HG03139 (cell line): ENCODE data around the gene ZNF578.
"Not testable (repeated sequence)": the region's sequence is repeated elsewhere in the genome, so short reads cannot be mapped to it uniquely, and the experiment has no call there.

Experiments
- ATAC-seq: cut with Tn5 transposase; IDR thresholded peaks from one replicate; pipeline ENCODE4 v1.9.1; 2021; ENCODE audit not compliant: unreplicated experiment

The ZNF578 gene

DNA sequence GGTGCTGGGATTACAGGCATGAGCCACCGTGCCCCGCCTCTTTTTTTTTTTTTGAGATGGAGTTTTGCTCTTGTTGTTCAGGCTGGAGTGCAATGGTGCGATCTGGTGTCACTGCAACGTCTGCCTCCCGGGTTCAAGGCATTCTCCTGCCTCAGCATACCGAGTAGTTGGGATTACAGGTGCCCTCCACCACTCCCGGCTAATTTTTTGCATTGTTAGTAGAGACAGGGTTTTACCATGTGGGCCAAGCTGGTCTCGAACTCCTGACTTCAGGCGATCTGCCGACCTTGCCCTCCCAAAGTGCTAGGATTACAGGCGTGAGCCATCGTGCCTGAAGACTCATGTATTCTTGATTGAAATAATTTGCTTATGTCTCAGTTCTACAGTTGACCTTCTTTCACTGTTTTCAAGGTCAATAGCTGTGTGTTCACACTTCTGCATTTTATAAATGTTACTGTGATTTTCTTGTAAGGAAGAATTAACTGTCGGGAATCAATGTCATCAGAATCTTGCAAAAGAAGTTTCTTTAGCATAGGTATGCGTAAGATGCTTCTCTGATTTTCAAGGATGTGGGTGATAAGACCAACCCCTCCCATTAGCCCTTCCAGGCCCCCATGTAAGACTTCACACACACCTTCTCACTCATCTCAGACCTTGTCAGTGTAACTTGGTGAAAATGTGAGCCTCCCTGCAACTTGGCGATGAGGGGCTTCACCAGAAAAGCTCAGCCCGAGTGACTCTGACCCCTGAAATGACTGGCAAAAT lies 104.1 kb downstream of the ZNF578 start:
- no peak for ATAC-seq

DNA sequence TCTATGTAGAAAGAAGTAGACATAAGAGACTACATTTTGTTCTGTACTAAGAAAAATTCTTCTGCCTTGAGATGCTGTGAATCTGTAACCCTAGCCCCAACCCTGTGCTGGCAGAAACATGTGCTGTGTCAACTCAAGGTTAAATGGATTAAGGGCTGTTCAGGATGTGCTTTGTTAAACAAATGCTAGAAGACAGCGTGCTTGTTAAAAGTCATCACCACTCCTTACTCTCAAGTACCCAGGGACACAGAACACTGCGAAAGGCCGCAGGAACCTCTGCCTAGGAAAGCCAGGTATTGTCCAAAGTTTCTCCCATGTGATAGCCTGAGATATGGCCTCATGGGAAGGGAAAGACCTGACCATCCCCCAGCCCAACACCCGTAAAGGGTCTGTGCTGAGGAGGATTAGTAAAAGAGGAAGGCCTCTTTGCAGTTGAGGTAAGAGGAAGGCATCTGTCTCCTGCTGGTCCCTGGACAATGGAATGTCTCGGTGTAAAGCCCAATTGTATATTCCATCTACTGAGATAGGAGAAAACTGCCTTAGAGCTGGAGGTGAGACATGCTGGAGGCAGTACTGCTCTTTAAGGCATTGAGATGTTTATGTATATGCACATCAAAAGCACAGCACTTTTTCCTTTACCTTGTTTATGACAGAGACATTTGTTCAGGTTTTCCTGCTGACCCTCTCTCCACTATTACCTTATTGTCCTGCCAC lies 105.5 kb downstream of the ZNF578 start:
- not testable (repeated sequence) for ATAC-seq

DNA sequence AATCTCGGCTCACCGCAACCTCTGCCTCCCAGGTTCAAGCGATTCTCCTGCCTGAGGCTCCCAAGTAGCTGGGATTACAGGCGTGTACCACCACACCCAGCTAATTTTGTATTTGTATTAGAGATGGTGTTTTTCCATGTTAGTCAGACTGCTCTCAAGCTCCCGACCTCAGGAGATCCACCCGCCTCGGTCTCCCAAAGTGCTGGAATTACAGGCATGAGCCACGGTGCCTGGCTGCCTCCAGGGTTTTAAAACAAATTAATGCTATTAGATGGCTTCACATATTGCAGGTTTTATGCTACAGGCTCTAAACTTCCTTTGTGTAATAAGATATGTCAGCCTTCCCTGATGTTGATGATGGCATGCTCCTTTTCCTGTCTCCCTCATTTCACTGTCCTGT lies 108.3 kb downstream of the ZNF578 start:
- not testable (repeated sequence) for ATAC-seq
